HEK293 (cell line): Measurements from ENCODE around the gene TIMM17B.

Experiments used
- EGR2 ChIP-seq: fragments of 450-650 bp; formaldehyde crosslinking; IDR thresholded peaks from 2 replicates; pipeline ENCODE4 v1.5.1; 2016; ENCODE audit warnings: low read depth, missing biosample characterization, missing genetic modification characterization
- HOXA7 ChIP-seq: sonication (generic); formaldehyde crosslinking; IDR thresholded peaks from 2 replicates; pipeline ENCODE4 v1.8.1; 2022; ENCODE audit warnings: missing genetic modification reagents, borderline replicate concordance
- MZF1 ChIP-seq: fragments of 450-650 bp; formaldehyde crosslinking; IDR thresholded peaks from 2 replicates; pipeline ENCODE4 v1.5.1; 2017; ENCODE audit warnings: missing biosample characterization, missing genetic modification characterization, borderline replicate concordance
- PATZ1 ChIP-seq: fragments of 450-650 bp; formaldehyde crosslinking; IDR thresholded peaks from 2 replicates; pipeline ENCODE4 v1.5.1; 2016; ENCODE audit warnings: missing biosample characterization, missing genetic modification characterization
- PRDM4 ChIP-seq: fragments of 450-650 bp; formaldehyde crosslinking; IDR thresholded peaks from 2 replicates; pipeline ENCODE4 v1.5.1; 2017; ENCODE audit warnings: missing biosample characterization, missing genetic modification characterization
- WT1 ChIP-seq: fragments of 450-650 bp; formaldehyde crosslinking; IDR thresholded peaks from 2 replicates; pipeline ENCODE4 v1.5.1; 2016; ENCODE audit warnings: missing biosample characterization, missing genetic modification characterization
- ZBTB49 ChIP-seq: fragments of 450-650 bp; formaldehyde crosslinking; IDR thresholded peaks from 2 replicates; pipeline ENCODE4 v1.5.1; 2016; ENCODE audit warnings: missing biosample characterization, missing genetic modification characterization, low read depth
- ZNF140 ChIP-seq: fragments of 450-650 bp; formaldehyde crosslinking; IDR thresholded peaks from 2 replicates; pipeline ENCODE4 v1.5.1; 2016; ENCODE audit warnings: missing biosample characterization, missing genetic modification characterization
- ZNF184 ChIP-seq: fragments of 450-650 bp; IDR thresholded peaks from 2 replicates; pipeline ENCODE4 v1.5.1; 2018; ENCODE audit warnings: missing biosample characterization, mild to moderate bottlenecking, missing genetic modification characterization
- ZNF335 ChIP-seq: fragments of 450-650 bp; formaldehyde crosslinking; conservative IDR thresholded peaks from 2 replicates; pipeline ENCODE4 v1.5.1; 2016; ENCODE audit warnings: missing biosample characterization, missing genetic modification characterization
- ZNF341 ChIP-seq: fragments of 450-650 bp; formaldehyde crosslinking; IDR thresholded peaks from 2 replicates; pipeline ENCODE4; 2016; ENCODE audit warnings: low read depth, missing biosample characterization, missing genetic modification characterization
- ZNF394 ChIP-seq: fragments of 450-650 bp; formaldehyde crosslinking; IDR thresholded peaks from 2 replicates; pipeline ENCODE4 v1.5.1; 2016; ENCODE audit warnings: missing biosample characterization, missing genetic modification characterization, mild to moderate bottlenecking, moderate library complexity, borderline replicate concordance
- ZNF449 ChIP-seq: fragments of 450-650 bp; formaldehyde crosslinking; IDR thresholded peaks from 2 replicates; pipeline ENCODE4 v1.5.1; 2017; ENCODE audit warnings: missing biosample characterization, mild to moderate bottlenecking, missing genetic modification characterization, moderate library complexity
- ZNF664 ChIP-seq: fragments of 450-650 bp; formaldehyde crosslinking; IDR thresholded peaks from 2 replicates; pipeline ENCODE4 v1.5.1; 2016; ENCODE audit warnings: missing biosample characterization, missing genetic modification characterization
- ZNF670 ChIP-seq: fragments of 450-650 bp; formaldehyde crosslinking; IDR thresholded peaks from 2 replicates; pipeline ENCODE4 v1.5.1; 2016; ENCODE audit warnings: missing biosample characterization, missing genetic modification characterization, low read depth
- ZSCAN4 ChIP-seq: fragments of 450-650 bp; formaldehyde crosslinking; IDR thresholded peaks from 2 replicates; pipeline ENCODE4 v1.5.1; 2017; ENCODE audit warnings: missing biosample characterization, missing genetic modification characterization
- TF ChIP-seq, protein P1 (sequence below): fragments of 450-650 bp; formaldehyde crosslinking; IDR thresholded peaks from 2 replicates; pipeline ENCODE4; 2016; ENCODE audit warnings: missing biosample characterization, missing genetic modification characterization
- TF ChIP-seq, protein P2 (sequence below): fragments of 450-650 bp; formaldehyde crosslinking; IDR thresholded peaks from 2 replicates; pipeline ENCODE4 v1.5.1; 2016; ENCODE audit warnings: missing biosample characterization, missing genetic modification characterization

TIMM17B gene

GRCh38 chrX:48897625-48898306 is at the start of gene TIMM17B, which contains the start of gene PQBP1 (continued):
- TF ChIP-seq ZNF664 (peak; percentile 5; the same call in 1 of the 2 replicates), PATZ1 (tag by site-specific recombination) (peak; percentile 37), ZNF394 (tag by site-specific recombination) (peak; percentile 71; the same call in 1 of the 2 replicates), ZBTB49 (tag by site-specific recombination) (no peak), MZF1 (tag by site-specific recombination) (no peak), PRDM4 (tag by site-specific recombination) (peak; percentile 10; the same call in 1 of the 2 replicates), ZNF140 (peak; percentile 51; the same call in 1 of the 2 replicates), HOXA7 (CRISPR knock-in tag) (no peak), ZSCAN4 (tag by site-specific recombination) (no peak), ZNF670 (no peak), ZNF341 (tag by site-specific recombination) (peak; percentile 96), ZNF184 (tag by site-specific recombination) (no peak), WT1 (tag by site-specific recombination) (0 out of 2 replicates have a peak, but pooled peaks have one; percentile 37), ZNF449 (tag by site-specific recombination) (no peak), ZNF335 (0 out of 2 replicates have a peak, but pooled peaks have one; percentile 67), EGR2 (tag by site-specific recombination) (peak; percentile 59; the same call in 1 of the 2 replicates)
- TF ChIP-seq, protein P1, sequence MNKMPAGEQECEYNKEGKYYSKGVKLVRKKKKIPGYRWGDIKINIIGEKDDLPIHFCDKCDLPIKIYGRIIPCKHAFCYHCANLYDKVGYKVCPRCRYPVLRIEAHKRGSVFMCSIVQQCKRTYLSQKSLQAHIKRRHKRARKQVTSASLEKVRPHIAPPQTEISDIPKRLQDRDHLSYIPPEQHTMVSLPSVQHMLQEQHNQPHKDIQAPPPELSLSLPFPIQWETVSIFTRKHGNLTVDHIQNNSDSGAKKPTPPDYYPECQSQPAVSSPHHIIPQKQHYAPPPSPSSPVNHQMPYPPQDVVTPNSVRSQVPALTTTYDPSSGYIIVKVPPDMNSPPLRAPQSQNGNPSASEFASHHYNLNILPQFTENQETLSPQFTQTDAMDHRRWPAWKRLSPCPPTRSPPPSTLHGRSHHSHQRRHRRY (tag by site-specific recombination) = no peak
- TF ChIP-seq, protein P2, sequence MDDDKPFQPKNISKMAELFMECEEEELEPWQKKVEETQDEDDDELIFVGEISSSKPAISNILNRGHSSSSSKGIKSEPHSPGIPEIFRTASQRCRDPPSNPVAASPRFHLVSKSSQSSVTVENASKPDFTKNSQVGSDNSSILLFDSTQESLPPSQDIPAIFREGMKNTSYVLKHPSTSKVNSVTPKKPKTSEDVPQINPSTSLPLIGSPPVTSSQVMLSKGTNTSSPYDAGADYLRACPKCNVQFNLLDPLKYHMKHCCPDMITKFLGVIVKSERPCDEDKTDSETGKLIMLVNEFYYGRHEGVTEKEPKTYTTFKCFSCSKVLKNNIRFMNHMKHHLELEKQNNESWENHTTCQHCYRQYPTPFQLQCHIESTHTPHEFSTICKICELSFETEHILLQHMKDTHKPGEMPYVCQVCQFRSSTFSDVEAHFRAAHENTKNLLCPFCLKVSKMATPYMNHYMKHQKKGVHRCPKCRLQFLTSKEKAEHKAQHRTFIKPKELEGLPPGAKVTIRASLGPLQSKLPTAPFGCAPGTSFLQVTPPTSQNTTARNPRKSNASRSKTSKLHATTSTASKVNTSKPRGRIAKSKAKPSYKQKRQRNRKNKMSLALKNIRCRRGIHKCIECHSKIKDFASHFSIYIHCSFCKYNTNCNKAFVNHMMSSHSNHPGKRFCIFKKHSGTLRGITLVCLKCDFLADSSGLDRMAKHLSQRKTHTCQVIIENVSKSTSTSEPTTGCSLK = no peak
